ENCODE measurements around the gene IFT27.

DNA sequence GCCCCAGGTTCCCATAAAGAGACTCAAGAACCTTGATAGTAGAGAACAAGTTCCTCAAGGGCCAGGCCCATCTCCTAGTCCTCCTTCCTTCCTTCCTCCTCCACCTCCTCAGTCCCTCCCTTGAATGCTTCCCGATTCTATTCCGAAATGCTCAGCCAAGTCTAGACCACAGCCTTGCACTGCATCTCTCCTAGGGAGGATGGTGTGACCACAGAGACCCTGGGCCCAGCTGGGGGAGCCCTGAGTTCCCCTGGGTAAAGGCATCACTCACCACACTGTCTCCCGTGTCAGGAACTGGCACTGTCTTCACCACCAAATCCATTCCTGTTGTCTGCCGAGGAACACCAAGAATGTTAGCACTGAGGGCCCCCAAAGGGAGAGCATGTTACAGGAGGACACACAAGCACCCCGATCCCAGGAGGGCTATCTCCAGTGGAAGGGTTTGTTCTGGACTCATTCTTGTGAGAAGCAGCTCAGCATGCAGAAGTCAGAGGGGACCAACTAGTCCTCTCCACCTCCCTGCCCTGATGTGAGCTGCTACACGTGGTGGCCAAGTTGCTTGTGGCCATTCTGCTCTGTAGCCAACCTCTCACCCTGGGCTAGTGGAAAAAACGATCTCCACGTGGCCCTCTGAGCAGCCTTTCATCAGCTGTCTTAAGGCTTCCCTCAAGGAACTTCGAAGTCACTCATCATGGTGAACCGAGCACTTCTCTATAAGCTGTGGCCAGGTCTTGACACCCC lies 8.7 kb downstream of the IFT27 start:
- TF ChIP-seq CTCF (IDR thresholded peaks at IDR 0.05) (no peak), POLR2AphosphoS5 (IDR thresholded peaks at IDR 0.05) (no peak)

Measured in transverse colon (tissue), 4 donors.